Inferior parietal cortex (tissue), 1 donor: ENCODE measurements around the gene HRK.

Experiments
- DNase-seq: peaks from one replicate; pipeline ENCODE4 v3.0.0-alpha.2; 2016; ENCODE audit errors: extremely low spot score

Gene HRK

GRCh38 chr12:116898669-116899068 lies 17.4 kb upstream of the HRK start:
- DNase-seq = no peak

DNA sequence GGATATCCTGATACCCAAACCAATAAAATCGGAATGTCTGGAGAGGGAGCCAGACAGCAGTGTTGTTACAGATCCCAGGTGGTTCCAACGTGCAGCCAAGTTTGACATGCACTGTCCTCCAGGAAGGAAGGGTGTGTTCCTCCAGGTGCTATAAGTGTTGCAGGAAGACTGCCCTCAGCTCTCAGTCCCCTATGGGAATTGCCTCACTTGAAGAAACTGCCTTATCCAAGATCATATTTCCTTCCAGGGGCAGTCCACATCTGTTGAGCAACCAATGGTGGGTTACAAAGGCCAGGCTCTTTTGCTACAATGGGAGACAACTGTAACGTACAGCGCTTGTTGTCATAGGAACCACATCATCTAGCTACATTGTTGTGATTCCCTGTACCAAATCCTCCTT lies 16.2 kb upstream of the HRK start:
- no peak for DNase-seq

DNA sequence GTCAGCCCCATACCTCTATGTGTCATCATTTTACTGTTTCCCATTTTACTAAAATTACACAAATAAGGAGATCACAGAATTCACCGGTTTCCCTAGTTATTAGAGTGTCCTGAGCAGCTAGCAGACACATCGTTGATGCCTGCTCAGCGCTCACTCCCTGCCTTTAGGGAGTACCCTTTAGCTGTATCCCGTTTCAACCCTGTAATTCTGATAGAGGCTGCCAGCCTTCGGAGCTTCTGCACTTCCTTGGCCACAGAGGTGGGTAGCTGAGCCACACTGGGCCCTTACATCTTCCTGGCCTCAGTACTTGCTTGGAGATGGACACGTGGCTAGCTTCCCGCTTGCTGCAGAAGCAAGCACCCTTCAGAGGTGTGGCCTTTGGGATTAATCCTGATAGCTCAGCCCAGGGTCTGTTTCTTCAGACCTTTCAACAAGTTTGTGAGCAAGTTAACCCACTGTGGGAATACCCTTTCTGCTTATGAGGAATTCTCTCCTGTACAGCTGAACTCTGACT lies 15.2 kb upstream of the HRK start:
- DNase-seq = no peak

DNA sequence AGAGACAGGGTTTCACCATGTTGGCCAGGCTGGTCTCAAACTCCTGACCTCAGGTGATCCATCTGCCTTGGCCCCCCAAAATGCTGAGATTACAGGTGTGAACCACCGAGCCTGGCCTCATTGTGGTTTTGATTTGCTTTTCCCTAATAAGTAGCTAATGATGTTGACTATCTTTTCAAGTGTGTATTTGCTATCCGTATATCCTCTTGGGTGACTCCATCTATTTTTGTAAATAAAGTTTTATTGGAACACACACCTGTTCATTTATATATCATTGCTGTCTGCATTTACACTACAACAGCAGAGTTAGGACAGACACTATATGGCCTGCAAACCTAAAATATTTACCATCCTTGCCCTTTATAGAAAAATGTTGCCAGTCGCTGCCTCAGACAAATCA lies 13.7 kb upstream of the HRK start:
- no peak for DNase-seq

- no peak for DNase-seq
Measured at GRCh38 chr12:116892349-116893140, 11.3 kb upstream of the HRK start.

DNA sequence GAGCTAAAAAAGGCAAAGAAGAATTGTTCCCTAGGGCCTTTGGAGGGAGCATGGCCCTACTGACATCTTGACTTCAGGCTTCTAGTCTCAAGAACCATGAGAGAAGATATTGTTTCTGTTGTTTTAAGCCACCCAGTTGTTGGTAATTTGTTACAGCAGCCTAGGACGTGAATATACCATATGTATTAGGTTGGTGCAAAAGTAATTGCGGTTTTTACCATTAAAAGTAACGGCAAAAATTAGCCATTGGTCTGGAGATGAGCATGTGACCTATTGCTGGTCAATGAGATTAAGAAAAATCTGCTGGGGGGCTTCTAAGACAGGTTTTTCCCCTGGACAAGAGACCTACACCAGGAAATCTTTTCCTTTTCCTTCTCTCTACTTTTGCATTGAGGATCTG lies 9.8 kb upstream of the HRK start:
- DNase-seq = no peak

DNA sequence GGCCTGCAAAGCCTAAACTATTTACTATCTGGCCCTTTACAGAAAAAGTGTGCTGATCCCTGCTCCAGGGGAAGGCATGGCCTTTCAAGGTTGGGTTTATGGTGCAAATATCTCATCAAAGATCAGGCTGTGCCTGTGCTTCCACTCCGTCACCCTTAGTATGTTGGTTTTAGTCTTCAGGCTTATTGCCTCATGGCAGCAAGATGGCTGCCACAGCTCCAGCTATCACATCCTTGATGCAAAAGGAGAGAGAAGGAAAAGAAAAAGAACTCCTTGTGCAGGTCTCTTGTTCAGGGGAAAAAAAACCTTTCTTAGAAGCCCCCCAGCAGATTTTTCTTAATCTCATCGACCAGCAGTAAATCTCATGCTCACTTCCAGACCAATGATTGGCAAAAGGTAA lies 9.1 kb upstream of the HRK start:
- no peak for DNase-seq

DNA sequence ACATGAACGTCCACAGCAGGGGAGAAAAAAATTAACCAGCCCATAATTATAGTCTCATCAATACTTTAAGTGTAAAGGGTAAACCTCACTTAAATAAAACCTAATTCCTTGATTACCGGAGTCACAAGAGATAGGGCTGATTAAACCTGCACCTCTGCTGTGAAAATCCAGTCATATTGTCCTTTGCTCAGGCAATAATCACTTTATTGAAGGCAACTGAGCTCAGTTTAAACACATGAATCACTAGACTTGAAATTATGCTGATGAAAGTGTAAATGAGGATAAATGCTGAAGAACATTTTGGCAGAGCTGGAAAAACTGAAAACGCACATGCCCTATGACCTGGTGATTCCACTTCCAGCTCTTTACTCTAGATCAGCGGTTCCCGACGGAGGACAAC lies 6.7 kb upstream of the HRK start:
- DNase-seq = no peak

DNA sequence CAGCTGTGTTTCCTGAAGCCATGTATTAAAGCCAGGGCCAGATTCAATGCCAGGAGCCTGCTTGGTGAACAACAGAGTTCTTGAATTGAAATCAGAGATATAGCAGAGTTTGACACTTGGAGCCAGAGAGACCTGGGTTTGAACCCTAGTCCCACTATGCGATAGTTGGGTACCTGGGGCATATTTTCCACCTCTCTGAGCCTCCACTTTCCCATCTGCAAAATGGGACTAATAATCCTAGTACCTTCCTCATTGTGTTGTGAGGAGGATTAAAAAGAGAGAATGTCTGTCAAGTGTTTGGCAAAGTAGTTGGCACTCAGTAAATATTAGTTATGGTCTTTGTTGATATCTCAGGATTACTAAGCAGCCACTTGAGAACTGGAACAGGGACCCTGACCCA lies 6.0 kb upstream of the HRK start:
- DNase-seq = no peak

GRCh38 chr12:116885491-116885890 lies 4.2 kb upstream of the HRK start:
- DNase-seq = no peak

DNA sequence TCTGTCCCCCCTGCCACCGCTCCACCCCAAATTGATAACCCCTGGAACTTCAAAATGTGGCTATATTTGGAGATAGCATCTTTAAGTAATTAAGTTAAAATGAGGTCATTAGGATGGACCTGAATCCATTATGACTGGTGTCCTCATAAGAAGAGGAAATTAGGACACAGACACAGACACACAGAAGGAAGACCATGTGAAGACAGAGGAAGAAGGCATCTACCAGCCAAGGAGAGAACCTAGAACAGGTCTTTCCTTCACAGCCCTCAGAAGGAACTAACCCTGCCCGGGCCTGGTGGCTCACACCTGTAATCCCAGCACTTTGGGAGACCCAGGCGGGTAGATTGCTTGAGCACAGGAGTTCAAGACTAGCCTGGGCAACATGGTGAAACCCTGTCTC lies 3.6 kb upstream of the HRK start:
- no peak for DNase-seq

DNA sequence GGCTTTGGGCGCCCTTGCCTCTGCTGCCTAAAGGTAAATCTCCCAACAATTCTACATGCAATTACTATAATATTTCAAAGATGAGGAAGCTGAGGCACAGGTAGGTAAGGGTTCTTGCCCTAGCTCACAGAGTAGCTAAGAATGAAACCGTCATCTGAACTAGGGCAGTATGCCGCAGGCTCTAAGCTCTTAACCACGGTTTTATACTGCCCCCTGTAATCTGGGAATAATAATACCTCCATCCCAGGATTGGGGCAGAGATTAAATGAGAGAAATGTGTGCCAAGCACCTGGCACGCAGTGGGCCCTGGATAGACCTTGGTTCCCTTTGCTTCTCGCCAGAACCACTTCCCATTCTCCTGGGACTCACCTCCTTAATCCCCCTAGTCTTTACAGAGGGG lies 1.5 kb upstream of the HRK start:
- peak; percentile 36 for DNase-seq

- DNase-seq = no peak
Measured at GRCh38 chr12:116881877-116882507, 751 bp upstream of the HRK start.

DNA sequence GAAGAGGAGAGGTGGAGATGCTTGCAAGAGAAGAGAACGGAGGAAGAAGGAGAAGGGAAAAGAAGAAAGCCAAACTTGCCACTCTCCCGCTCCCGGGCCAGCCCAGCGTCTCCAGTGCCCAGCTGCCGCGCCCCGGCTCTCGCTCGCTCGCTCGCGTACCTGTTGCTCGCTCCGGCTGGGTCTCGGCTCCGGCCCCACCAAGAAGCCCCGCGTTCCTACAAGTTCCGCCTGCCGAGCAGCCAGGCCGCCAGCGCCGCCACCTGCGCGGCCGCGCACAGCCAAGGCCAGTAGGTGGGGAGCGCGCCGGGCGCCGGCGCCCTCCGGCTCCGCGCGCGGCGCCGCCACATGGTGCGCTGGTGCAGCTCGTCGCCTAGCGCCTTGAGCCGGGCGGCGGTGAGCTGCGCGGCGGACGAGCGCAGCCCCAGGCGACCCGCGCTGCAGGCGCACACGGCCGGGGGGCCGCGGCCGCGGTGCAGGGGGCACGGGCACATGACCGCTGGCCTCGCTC lies 370 bp downstream of the HRK start:
- DNase-seq = no peak

- no peak for DNase-seq
Measured at GRCh38 chr12:116880213-116880816, 926 bp downstream of the HRK start.

GRCh38 chr12:116879509-116880212 lies 1.6 kb downstream of the HRK start:
- DNase-seq = no peak

- no peak for DNase-seq
Measured at GRCh38 chr12:116878567-116879508, 2.4 kb downstream of the HRK start.

DNA sequence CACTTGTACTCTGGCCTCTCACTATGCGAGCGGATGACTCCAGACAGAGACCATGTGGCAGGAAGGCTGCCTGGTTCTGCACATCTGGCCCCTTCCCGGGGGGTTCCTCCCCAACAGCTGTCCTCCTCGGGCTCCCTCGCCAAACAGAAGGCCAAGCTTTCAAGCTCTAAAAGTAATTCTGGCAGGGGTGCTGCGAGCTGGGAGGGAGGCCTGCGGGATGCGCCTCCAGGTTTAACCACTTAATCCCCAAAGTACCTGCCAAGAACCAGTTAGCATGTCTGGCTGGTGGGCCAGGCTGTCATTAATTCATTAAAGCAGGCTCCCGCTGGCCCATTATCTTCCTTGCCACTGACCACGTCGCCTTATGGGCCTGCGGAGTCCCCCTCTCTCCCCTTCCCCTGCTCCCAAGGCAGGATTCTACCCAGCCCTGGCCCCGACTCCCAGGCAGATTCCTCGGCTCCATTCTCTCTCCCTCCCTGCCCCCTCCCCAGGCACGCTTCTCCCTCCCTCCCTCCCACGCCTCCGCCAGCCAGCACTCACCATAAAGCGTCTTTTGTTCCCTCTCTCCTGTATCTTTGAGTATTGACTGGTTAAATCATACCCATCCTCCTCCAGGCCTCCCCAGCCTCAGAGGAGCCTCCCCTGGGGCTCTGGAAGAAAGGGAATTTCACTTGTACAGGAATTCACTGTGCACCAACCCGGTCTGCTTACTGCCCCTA lies 4.9 kb downstream of the HRK start:
- no peak for DNase-seq

DNA sequence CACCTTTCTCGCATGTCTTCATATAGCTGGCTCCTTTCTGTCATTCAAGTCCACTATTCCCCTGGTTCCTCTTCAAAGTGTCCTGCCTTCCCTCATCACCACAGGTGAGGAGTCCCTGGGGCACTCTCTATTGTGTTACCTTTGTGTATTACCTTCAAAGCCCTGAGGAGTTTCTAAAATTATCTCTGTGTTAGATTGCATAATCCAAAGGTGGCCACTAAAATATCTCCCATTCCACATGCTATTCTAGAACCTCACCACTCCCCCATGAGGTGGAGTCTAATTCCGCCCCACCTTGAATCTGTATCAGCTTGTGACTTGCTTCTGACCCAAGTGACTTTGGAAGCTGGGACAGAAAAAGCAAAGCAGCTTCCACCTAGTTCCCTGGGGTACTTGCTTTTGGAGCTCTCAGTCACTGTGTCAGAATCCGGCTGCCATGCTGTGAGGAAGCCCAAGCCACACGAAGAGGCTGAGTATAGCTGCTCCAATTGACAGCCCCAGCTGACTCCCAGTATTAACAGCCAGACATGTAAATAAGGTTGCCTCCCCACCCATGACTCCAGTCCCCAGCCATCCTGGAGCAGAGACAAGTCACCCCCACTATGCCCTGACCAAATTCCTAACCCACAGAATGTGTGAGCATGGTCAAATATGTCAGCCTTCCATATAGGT lies 6.8 kb downstream of the HRK start:
- DNase-seq = no peak

DNA sequence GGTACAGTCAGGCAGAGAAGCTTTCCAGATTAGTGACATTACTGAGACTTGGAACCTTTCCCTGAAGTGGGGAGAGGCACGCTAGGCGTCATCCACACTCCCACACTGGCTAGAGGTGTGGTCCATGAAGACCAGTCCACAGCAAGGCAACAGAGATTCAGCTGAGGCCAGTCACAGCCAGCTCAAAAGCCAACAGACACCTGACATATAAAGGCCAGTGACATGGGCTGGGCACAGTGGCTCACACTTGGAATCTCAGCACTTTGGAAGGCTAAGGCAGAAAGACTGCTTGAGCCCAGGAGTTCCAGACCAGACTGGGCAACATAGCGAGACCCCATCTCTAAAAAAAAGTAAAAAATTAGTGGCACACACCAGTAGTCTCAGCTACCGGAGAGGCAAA lies 10.9 kb downstream of the HRK start:
- DNase-seq = no peak
